Stimulated activated CD8-positive, alpha-beta memory T cell treated with anti-CD3 and anti-CD28 coated beads, Interleukin-12 subunit alpha, Interleukin-12 subunit beta, amount 100 ng/mL, for 24 hours (primary cell): ENCODE data around the gene COQ10B.
A peak's percentile ranks its signal among the peaks of the same experiment; 100 is the strongest.

Experiments
- DNase-seq: peaks from one replicate; pipeline ENCODE4 v3.0.0-alpha.2; 2020; ENCODE audit errors: extremely low read depth

Gene COQ10B

DNA sequence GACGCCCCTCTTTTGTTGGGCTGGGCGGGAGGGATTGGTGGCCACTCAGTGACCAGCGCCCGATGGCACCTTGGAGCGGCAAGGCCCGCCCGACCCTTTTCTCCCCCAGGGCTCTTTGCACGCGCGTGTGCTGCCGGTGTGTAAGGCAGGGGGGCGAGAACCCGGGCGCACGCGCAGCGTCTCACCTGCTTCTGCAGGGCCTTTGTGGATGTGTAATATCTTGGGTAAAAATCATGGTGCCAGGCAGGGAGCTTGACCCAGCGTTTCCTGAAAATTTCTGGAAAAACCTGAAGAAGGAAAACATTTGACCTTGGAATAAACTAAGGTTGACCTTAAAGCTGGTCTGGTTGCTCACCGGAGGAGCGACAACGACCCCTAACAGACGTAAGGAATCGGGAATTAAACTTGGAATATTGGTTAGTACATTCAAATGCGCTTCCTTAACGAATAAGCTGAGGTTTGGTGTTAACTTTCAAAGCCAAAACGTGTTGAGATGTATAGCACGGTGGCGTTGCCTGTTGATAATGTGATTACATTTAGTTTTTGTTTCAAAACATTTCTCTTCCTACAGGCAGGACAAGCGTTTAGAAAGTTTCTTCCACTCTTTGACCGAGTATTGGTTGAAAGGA is 47.3 kb downstream of the COQ10B start:
- no peak for DNase-seq

DNA sequence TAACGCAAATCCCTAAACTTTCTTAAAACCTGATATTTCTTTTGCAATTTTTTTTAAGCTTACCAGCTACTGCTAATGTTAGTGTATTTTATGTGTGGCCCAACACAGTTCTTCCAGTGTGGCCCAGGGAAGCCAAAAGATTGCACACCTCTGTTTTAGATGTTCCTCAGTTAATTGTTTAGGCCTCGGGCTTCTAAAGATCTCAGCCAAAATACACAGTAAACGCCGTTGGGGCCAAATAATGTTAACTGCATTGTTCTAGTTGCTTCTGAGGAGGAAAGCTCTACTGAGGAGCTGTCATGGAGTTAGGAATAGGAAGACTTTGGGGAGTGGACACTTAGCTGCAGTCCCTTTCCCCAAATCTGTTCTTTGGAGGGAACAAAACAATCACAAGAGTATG is 48.8 kb downstream of the COQ10B start:
- no peak for DNase-seq

DNA sequence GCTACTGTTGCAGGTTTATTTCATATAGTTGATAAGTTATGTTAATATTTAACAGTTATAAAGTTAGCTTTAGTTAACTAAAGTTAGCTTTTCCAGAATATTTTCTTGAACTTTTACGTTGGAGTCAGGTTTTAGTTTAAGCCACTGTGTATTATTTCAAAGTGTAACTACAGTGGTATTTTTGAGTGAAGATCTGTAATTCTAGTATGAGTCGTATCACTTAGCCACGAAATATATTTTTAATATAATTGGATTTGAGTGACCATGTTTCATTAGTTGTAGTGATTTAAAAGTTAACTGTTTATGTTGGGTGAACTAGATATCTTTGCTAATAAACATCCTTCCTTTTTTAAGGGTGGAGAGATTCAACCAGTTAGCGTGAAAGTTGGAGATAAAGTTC is 49.3 kb downstream of the COQ10B start:
- DNase-seq, result no peak

DNA sequence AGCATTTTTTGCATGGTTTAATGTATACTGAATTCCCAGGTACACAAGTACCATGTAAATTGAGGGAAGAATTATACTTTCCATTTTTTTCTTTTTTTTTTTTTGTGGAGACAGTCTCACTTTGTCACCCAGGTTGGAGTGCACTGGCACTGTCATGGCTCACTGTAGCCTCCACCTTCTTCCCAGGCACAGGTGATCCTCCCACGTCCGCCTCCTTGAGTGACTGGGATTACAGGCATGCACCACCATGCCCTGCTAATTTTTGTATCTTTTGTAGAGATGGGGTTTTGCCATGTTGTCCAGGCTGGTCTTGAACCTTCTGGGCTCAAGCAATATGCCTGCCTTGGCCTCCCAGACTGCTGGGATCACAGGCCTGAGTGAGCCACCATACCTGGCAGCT is 50.6 kb downstream of the COQ10B start:
- DNase-seq, result no peak

DNA sequence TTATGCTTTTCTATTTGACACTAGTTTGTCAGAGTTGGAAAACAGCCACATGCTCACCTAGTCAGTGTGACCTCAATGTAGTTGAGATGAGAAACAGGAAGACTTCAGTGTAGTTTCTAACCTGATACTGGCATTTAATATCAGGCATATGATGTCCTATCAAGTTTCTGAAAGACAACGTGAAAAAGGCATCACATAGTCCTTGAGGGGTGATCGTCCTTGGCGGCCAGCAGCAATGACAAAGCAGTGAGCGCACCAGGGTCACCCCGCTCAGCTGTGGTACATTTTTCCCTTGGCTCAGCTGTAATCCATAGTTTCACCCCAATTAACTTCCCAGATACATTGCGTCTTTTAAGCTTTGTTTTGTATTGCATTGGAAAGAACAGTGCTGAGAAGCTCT is 51.2 kb downstream of the COQ10B start:
- no peak for DNase-seq

DNA sequence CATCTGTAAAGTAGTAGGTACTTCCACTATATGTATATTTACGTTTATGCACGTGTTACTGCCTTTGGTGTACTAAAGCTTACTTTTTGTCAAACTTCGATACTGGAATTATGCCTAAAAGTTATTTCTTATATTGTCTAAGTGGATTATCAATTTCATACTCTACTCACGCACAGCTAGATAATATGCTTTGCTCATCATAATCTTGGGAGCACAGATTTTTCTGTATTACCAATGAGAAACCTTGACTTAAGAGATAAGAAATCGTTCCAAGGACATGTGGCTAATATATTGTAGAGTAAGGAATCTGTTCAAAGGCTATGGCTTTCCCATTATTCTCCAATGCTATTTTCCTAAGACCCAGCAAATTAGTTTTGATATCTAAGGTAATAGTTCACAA is 53.3 kb downstream of the COQ10B start:
- no peak for DNase-seq

DNA sequence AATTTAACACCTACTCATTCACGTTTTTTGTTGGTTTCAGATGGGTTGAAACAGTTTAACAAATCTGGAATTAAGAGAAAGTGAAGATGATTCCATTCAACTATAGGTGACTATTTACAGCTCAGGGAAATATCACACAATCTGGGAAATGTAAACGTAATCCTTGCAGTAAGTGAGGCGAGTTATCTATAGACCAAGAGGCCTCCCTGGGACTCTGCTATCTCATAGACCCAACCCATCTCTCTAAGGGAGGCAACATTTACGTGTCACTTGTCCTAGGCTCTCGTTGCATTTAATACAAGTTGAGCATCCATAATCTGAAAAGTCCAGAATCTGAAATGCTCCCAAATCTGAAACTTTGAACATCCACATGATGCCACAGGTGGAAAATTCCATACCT is 60.6 kb downstream of the COQ10B start:
- no peak for DNase-seq

DNA sequence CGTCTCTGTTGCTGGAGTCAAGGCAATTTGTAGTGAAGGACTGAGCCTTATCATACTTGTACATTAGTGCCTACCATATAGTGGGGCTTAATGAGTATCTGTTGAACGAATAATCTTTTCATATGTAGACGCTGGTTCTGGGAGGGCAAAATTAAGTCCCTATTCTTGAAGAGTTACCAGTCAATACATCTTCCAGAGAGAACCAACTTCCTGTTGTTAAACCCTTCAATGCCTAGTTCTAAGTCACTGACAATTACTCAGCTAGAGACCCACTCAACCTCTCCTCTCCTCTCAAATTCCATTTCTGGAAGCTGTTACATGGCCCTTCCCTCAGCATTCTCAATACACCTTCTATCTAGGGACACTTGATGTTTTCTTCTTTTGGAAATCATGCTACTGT is 61.4 kb downstream of the COQ10B start:
- DNase-seq, result no peak

DNA sequence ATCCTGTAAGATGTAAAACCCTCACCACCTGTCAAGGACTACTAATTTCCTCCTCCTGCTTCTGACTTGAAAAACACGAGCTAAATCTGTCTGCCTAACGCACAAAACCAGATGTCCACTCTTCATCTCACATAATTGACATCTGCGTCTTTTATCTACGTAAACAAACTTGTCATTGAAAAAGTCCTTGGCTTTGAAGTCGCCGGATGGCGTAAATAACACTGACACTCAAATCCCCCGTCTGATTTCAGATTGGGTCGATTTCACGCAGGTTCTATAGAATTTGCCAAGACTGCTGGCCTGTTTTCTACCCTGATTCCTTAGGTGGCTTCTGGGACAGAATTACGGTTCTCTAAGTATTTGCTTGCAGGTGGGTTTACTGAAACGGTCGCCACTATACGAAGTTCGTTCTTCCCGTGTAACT is 62.0 kb downstream of the COQ10B start:
- DNase-seq, result no peak

DNA sequence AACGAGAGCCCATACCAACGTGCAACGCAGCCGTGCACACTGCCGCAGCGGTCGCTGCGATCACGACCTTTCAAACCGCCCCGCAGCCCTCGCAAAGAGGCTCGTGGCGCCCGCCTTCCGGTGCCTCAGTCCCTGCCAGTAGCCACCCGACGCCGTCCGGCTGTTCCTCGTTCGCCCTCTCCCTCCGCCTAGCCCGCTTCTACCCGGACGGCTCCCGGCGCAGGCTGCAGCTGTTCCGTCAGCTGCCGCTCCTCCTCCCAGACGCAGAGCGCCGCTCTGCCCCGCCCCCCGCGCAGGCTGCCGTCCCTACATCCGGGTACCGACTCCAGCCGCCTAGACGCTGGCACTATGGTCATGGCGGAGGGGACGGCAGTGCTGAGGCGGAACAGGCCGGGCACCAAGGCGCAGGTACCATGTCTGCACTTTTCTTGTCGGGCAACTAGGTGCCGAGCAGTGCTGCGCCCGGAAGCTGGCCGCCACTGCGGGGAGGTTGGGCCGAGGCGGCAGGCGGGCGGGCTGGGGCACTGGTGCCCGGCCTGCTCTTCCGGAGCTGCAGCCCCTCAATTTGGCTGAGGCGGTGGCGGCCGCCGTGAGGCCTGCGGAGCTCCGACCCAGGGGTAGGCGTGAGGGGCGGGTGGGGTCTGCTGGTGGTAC is 62.5 kb downstream of the COQ10B start, which contains the start of gene MOB4:
Gene MOB4, plus strand, starts transcription at position 328 of the 654 bp plus-strand sequence. Its CDS starts 21 bp downstream, at position 349.
- DNase-seq, result peak; percentile 81

DNA sequence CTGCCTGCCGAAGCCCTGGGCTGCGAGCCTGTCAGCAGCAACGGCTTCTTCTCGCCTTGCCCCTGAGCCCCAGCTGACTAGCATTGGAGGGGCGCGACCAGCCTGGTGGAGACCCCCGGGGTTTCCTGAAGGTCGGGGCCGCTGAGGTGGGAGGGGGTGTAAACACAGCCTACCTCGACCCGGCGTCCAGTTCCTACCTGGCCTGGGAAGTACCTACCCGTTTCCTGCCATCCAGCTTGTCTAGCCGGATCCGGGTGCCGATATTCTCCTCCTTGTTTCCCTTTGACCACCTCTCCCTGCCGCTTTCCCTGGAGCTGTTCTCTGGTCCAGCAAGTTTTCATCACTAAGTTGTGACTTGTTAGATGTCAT is 63.0 kb downstream of the COQ10B start:
- DNase-seq, result no peak

DNA sequence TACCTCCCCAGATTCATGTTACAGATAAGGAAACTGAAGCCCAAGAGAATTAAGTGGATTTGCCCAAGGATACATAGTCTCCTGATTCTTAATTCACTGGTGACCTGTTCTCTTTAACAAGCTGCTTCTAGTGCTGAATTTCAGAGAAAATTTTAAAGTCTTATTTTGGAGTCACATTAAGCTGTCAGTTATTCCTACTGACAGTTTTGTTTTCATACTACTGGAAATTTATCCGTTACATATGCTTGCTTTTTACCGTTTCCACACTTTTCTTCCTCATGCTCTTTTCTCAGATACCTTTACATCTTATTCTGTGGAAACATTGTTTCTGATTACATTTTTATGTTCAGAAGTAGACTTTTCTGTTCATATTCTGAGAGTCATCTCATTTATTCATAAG is 63.8 kb downstream of the COQ10B start:
- no peak for DNase-seq
